GM04503 (cell line): ENCODE results near the gene PTH1R.
"Not testable (repeated sequence)": the region's sequence is repeated elsewhere in the genome, so short reads cannot be mapped to it uniquely, and the experiment has no call there.

Experiments
- DNase-seq: peaks from one replicate; pipeline ENCODE4 v3.0.0-alpha.2; 2012; ENCODE audit warnings: low read depth

Gene PTH1R

GRCh38 chr3:46899151-46900006, 21.9 kb downstream of the PTH1R start:
- DNase-seq, result no peak

GRCh38 chr3:46900007-46900292, 22.4 kb downstream of the PTH1R start:
- no peak for DNase-seq

GRCh38 chr3:46900356-46900755, 22.8 kb downstream of the PTH1R start:
- DNase-seq, result no peak

- no peak for DNase-seq
These were observed 23.5 kb downstream of the PTH1R start for GRCh38 chr3:46901061-46901460.

- no peak for DNase-seq
These were observed 24.2 kb downstream of the PTH1R start for GRCh38 chr3:46901591-46902187.

- DNase-seq, result no peak
These were observed 24.7 kb downstream of the PTH1R start for GRCh38 chr3:46902188-46902631.

GRCh38 chr3:46903341-46904302, 26.1 kb downstream of the PTH1R start:
- DNase-seq, result no peak

GRCh38 chr3:46904303-46905212, 27.0 kb downstream of the PTH1R start:
- no peak for DNase-seq

- DNase-seq, result no peak
These were observed 27.7 kb downstream of the PTH1R start for GRCh38 chr3:46905213-46905560.

GRCh38 chr3:46905661-46906451, 28.3 kb downstream of the PTH1R start:
- DNase-seq, result no peak

GRCh38 chr3:46906471-46907058, 29.0 kb downstream of the PTH1R start:
- DNase-seq, result no peak

- no peak for DNase-seq
These were observed 29.8 kb downstream of the PTH1R start for GRCh38 chr3:46907271-46907670.

- DNase-seq, result no peak
These were observed 30.4 kb downstream of the PTH1R start for GRCh38 chr3:46907960-46908293.

GRCh38 chr3:46908294-46908985, 30.9 kb downstream of the PTH1R start:
- no peak for DNase-seq

- no peak for DNase-seq
These were observed 31.5 kb downstream of the PTH1R start for GRCh38 chr3:46908986-46909534.

- no peak for DNase-seq
These were observed 32.1 kb downstream of the PTH1R start for GRCh38 chr3:46909535-46910161.

GRCh38 chr3:46910166-46910760, 32.7 kb downstream of the PTH1R start:
- no peak for DNase-seq

- DNase-seq, result not testable (repeated sequence)
These were observed 33.4 kb downstream of the PTH1R start for GRCh38 chr3:46910914-46911313.

- DNase-seq, result no peak
These were observed 35.5 kb downstream of the PTH1R start for GRCh38 chr3:46912986-46913385.
